LNCAP (cell line): Measurements from ENCODE around the gene PPIF.

ENCODE experiments used
- CTCF ChIP-seq: fragments of 450-650 bp; IDR thresholded peaks from 2 replicates; pipeline ENCODE4 v1.5.1; 2017; ENCODE audit warnings: mild to moderate bottlenecking

The PPIF gene

DNA sequence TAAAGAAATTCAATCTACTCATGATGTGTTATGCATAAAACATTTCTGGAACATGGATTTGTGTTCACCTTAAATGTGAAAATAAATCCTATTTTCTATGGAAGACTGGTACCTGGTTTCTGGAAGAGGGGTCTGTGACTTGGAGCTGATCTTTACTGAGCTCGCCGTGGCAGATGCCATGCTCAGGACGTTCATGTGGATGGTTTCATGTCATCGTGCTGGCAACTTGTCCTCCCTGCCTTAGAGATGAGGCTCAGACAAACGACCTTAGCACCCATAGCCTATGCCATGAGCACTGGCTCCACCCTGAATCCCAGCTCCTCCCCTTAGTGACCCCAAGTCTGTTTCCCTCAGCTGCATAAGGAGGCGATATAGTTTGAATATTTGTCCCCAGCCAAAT is 7.3 kb downstream of the PPIF start:
- TF ChIP-seq CTCF, result no peak

DNA sequence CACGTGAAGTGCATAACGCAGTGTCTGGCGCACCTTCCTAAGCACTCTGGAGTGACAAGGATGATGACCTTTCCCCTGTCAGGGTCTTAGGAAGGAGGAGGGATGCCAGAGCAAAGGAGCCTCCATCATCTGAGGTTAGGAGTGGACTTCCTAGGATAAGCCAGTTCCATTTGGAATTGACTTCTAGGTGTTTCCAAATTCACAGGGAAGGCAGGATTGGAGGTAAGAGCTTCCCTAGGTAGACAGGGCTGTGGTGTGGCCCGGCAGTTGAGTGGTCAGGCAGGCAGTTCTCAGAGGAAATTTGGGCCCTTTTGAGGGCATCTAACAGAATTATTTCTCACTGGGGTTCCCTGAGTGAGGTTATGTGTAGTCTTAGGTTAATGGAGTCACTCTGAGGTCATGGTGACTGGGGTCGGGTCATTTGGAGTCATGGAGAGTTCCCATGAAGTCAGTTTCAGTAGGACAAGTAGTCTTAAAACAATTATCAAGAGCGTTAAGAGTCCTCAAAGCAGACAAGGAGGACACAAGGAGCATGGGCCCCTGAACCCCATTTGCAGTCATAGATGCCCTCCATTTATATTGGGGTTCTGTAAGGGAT is 8.2 kb downstream of the PPIF start:
- TF ChIP-seq CTCF, result no peak

- no peak for TF ChIP-seq CTCF
Measured at GRCh38 chr10:79356104-79356503, 8.8 kb downstream of the PPIF start.

DNA sequence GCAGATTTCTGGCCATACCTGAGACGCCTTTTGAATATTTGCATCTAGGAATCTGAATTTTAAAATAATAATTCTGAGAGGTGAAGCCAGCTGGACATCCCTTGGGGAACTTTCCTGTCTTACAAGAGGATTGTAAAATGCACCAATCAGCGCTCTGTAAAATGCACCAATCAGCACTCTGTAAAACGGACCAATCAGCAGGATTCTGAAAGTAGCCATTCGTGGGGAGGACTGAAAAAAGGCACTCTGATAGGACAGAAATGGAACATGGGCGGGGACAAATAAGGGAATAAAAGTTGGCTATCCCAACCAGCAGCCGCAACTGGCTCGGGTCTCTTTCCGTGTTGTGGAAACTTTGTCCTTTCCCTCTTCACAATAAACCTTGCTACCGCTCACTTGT is 9.9 kb downstream of the PPIF start:
- TF ChIP-seq CTCF, result no peak

GRCh38 chr10:79358811-79359210 is 11.5 kb downstream of the PPIF start:
- TF ChIP-seq CTCF, result no peak

DNA sequence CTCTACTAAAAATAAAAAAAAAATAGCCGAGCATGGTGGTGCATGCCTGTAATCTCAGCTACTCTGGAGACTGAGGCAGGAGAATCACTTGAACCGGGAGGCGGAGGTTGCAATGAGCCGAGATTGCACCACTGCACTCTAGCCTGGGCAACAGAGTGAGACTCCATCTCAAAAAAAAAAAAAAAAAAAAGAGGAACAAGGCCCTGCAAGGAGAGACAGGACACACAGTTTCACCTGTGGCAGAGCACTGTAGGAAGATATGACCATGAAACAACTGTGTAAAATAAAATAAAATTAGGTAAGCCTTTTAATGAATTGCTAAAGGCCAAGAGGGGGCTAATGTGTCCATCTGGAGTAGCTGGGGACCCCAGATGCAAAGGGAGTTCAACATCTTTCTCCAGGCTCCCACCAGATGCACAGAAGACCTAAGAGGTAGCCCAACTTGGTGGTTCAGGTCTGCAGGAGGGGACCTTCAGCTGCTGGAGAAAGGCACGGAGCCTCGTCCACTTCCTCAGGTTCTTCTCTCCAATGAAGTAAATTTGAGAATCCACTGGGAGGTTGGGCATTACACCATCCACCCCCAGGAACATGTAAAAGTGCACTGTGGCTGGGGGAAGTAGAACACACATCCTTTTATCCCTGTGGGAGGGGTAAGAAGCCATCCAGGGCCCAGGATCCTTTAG is 12.7 kb downstream of the PPIF start:
- no peak for TF ChIP-seq CTCF

DNA sequence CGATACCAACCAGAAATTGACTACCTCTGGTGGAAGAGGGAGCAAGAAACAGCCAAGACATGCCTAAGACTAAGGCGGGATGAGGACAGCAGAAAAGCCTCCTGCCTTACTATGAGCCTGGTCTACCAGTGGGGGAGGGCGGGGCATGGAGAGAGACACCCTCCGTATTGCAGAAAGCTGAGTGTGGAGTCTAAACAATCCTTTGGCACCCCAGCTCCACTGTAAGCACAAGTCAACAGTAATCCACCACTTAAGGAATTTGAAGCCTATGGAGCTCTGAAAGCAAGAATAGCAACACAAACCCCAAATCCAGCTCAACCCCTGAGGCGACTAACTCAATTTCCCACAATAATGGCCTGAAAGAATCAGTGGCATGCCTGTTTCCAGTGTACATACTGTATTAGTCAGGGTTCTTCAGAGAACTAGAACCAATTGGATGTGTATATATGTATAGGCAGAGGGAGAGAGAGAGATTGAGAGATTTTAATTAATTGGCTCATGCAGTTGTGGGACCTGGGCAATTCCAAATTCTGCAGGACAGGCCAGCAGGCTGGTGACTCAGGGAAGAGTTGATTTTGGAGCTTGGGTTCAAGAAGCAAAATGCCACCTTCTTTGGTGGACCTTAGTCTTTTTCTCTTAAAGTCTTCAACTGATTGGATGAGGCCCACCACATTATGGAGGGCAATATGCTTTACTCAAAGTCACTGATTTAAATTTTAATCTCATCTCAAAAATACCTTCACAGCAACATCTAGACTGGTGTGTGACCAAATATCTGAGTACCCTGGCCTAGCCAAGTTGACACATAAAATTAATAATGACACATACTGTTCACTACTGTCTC is 13.5 kb downstream of the PPIF start:
- TF ChIP-seq CTCF, result no peak
